ENCODE results near the gene MIGA2.

The MIGA2 gene

DNA sequence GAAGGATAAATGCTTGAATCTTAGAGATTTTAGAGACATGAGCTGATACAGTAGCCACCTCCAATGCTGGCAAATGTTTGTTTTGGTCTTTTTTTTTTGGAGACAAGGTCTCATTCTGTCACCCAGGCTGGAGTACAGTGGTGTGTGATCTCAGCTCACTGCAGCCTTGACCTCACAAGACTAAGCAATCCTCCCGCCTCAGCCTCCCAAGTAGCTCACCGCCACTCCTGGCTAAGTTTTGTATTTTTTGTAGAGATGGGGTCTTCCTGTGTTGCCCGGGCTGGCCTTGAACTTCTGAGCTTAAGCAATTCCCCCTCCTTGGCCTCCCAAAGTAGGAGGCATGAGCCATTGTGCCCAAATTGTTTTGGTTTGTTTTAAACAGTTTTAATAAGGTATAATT lies 37.7 kb downstream of the MIGA2 start:
- DNase-seq: no peak

DNA sequence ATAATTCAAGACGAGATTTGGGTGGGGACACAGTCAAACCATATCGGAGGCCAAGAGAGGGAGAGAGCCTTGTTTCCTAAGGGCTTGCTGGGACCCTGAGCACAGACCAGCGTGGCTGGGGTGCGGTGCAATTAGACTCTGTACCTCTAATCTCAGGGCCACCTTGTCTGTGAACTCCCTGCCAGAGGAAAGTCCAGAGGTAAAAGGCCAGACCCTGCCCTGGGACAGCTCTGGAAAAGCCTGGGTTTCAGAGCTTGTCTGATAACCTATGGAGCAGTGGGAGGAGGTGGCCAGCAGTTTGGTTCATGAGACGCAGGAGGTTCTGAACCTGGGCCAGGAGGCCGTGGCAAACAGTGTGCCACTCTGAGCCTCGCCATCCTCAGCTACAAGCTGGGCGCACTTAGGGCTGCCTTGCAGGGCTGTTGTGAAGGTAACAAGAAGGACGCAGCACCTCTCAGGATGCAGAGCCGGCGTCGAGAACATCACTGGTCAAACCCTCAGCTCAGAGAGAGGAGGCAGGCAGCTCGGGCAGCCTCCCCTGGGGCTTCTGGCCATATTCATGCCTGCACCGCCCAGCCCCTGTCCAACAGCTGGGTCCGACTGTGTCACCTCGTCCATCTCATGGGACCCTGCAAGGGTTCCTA lies 39.7 kb downstream of the MIGA2 start:
- DNase-seq: no peak

DNA sequence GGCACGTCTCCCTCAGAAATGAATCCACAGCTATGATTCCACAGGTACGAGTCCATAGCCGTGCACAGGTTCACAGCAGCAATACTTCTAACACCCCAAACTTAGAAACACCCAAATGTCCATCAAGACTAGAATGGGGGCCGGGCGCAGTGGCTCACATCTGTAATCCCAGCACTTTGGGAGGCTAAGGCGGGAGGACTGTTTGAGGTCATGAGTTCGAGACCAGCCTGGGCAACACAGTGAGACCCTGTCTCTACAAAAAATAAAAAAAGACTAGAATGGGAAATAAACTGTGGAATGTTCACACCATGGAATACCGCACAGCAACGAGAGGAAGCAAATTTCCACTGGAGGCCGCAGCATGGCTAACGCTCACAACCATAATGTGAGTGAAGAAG lies 40.2 kb downstream of the MIGA2 start:
- DNase-seq: no peak

GRCh38 chr9:129077236-129077635 lies 40.8 kb downstream of the MIGA2 start:
- DNase-seq: no peak

GRCh38 chr9:129078691-129079503 lies 42.5 kb downstream of the MIGA2 start:
- DNase-seq: no peak

DNA sequence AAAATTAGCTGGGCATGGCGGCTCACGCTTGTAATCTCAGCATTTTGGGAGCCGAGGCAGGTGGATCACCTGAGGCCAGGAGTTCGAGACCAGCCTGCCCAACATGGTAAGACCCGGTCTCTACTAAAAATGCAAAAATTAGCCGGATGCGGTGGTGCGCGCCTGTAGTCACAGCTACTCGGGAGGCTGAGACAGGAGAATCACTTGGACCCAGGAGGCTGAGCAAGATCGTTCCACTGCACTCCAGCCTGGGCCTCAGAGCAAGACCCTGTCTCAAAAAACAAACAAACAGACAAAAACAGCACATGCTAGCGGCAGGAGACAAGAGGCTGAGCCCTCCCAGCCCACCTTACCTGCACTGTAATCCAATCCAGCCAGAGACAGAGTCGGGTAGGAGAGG lies 43.4 kb downstream of the MIGA2 start:
- DNase-seq: no peak

GRCh38 chr9:129080298-129080600 lies 43.8 kb downstream of the MIGA2 start:
- no peak for DNase-seq

DNA sequence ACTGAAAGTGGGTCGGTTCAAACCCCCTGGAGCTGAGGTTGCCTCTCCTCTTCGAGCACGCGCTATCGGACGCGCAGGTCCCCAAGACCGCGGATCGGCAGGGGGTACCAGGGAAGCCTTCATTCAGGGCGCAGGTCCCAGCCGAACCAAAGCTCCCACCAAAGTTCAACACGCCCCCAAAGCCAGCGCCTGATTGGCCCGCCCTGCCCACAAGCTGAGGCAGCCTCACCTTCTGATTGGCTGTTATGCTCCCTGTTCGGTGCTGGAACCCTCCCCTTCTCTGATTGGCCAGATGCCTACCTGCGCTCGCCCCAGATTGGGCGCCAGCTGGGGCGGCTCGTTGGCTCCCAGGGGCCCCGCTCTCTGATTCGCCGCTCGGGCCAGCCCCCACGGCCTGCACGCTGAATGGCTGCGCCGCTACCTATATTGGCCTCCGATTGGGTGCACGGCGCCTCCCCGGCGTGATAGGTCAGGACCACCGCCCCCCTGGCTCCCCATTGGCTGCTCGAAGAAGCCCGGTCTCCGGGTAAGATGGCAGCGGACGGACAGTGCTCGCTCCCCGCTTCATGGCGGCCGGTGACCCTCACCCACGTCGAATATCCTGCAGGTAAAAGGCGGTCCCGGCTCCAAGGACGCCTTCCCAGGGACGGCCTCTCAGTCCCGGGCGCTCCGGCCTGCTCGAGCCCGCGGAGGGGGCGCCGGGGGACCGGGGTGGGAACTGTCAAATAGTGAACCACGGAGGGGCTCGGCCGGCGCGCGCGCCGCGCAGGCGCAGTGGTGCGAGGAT lies 44.4 kb downstream of the MIGA2 start, which contains the start of gene DOLPP1:
Gene DOLPP1, plus strand, starts transcription at position 511 of the 787 bp plus-strand sequence. Its CDS starts 21 bp downstream, at position 532.
- DNase-seq: peak; percentile 97 to 100 (median 98)

DNA sequence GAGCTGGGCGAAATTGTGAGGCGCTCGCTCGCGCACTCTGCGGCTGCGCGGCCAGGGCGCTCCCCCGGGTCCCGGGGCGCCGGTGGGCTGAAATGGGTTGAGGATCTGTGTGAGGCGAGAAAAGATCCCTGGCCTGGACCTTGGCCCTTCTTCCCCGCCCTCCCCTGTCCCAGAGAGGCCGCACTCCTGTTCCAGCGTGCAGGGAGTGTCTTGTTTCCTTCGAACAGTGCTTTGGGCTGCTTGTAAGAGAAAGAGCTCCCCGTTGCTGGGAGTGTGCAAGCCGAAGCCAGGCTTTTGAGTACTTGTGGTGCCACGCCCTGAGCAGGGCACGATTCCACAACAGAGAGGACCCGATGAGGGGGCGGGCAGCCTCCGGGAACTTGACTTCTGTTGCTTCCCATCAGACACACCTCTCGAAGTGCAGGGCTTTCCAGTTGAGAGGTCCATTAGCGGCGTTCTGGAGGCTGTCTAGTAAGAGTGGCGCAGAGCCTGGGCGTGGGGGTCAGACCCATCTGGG lies 45.0 kb downstream of the MIGA2 start:
- DNase-seq: no peak

- DNase-seq: no peak
Measured at GRCh38 chr9:129084087-129084486, 47.7 kb downstream of the MIGA2 start.

GRCh38 chr9:129089246-129089645 lies 52.8 kb downstream of the MIGA2 start:
- DNase-seq: no peak

DNA sequence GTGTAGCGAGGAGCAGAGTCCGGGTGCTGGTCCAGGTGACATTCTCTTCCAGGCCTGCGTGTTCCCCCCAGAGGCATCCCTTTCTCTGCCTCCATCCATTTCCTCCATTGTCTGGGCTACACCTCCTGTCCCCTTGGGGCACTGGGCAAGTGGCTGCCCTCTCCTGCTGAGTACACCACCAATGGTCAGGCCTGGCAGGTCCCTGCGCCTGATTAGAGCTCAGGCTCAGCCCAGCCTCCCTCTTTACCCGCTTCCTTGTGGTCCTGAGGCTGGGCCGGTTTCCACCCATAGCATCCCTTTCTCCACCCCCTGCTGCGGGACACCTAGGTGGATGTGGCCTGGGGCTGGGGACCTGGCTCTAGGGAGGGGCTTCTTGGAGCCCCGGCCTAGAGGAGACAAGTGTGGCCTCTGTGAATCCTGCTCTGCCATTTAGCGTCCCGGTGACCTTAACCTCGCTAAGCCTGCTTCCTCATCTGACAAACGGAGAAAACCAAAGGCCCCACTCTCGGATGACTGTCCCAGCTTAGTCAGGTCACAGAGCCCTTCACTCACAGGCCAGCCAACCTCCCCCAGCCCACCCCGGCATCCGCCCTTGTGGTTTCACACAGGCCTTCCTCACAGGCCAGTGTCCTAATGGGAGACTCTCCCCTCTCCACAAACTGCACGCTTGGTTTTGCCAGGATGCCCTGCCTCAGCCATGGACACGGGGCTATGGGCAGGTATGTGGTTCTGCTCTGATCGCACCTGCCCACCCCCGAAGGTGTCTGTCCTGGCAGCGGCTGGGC lies 57.4 kb downstream of the MIGA2 start:
- no peak for DNase-seq

- no peak for DNase-seq
Measured at GRCh38 chr9:129094387-129095169, 58.2 kb downstream of the MIGA2 start.

- no peak for DNase-seq
Measured at GRCh38 chr9:129095170-129095667, 58.8 kb downstream of the MIGA2 start.

- no peak for DNase-seq
Measured at GRCh38 chr9:129095908-129096307, 59.5 kb downstream of the MIGA2 start.

DNA sequence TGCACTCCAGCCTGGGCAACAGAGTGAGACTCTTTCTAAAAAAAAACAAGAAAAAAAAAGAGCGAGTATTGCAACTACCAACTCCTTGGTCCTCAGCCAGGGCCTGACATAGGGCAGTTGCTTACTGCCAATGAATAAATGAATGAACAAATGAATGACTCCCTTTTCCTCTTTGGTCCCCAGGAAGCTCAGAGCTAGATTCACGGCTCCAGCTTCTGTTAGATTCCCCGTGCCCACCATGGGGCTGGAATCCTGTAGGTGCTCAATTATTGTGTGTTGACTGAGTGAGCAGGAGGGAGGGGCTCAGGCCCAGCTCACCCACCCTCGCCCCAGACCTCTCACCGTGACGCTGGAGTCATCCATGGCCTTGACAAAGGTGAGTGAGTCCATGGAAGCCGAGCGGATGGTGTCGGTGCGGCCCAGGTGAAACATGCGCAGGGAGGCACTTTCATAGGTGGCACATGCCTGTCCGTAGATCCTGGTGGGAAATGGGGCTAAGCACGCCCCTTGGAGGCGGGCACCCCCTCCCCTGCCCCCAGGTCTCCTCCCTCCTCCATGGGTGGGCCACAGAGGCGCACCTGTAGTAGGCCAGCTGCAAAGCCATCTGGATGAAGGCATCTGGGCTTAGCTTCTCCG lies 61.4 kb downstream of the MIGA2 start:
- DNase-seq: no peak

GRCh38 chr9:129098328-129098727 lies 61.9 kb downstream of the MIGA2 start:
- no peak for DNase-seq

- DNase-seq: no peak
Measured at GRCh38 chr9:129100383-129101169, 64.2 kb downstream of the MIGA2 start.

DNA sequence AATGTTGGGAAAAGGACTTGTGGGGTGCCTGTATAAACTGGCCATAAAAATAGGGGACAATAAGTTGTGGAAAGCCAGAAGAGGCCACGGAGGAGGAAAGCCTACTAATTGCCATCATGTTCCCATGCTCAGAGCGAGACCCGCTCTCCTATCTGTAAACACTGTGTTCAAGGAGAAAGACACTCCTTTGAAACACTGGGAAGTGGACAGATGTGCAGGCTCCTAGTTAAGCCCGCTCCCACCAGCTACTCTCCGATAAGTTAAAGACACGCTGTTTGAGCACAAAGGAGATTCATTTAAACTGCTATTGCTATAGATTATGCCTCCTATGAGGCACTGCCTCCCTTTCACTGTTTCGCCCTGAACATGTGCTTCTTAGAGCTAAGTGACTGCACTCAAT lies 64.9 kb downstream of the MIGA2 start:
- DNase-seq: no peak

- DNase-seq: no peak
Measured at GRCh38 chr9:129102095-129102525, 65.7 kb downstream of the MIGA2 start.
